HCT116 (cell line): ENCODE results near the gene STXBP5. TPM values are rescaled to one million over a fixed set of nuclear protein-coding genes. Genes with fewer than 3 reads are reported as not detected.

Experiments used
- ATAC-seq: fragments of 200-7000 bp; cut with Tn5 transposase; 2 replicates; pipeline ENCODE4 v1.9.1; 2020; ENCODE audit warnings: mild to moderate bottlenecking, moderate library complexity
- BruUV-seq: library from RNA; stranded (reverse); fragments of 400-500 nt; replicated peaks from 2 replicates; lab custom pipeline; 2021; lab: Mats Ljungman, UMichigan
- CTCF ChIA-PET: fragments of 300-600 bp; sonication (Branson Sonifier 250); formaldehyde crosslinking; loops from one replicate; lab custom pipeline; 2021; ENCODE audit warnings: antibody characterized with exemption; lab: Charles Lee
- POLR2A ChIA-PET: fragments of 300-600, 350-600 bp; sonication (Branson Sonifier 250); formaldehyde crosslinking; loops from one replicate; lab custom pipeline; 2021; ENCODE audit warnings: antibody characterized with exemption; lab: Charles Lee
- RAD21 ChIA-PET, 2 experiments: fragments of 300-600 bp; sonication (Branson Sonifier 250); formaldehyde crosslinking; loops; one replicate each; lab custom pipeline; 2023; ENCODE audit warnings: low total read pairs in 2 of 2; ENCODE audit not compliant: uncharacterized antibody in 2 of 2, unreplicated experiment in 2 of 2, low non-redundant PET in 1 of 2; lab: Charles Lee
- DNase-seq: peaks from one replicate; pipeline ENCODE4 v3.0.0-alpha.2; 2010; ENCODE audit warnings: low read depth, low spot score
- H2AFZ ChIP-seq: fragments of 200-600 bp; shearing (Covaris generic), sonication (generic); 2 replicates; pipeline ENCODE4 v1.6.1; 2017; ENCODE audit warnings: low read depth, mixed run types, mixed read lengths, antibody characterized with exemption, low read length; ENCODE audit not compliant: poor library complexity, severe bottlenecking
- H3K27ac ChIP-seq: 2 replicates; pipeline ENCODE4 v1.5.1; 2012; ENCODE audit warnings: low read depth, low read length
- H3K27me3 ChIP-seq: fragments of 200-600 bp; sonication (generic); 2 replicates; pipeline ENCODE4 v1.6.1; 2016; ENCODE audit warnings: mixed run types, low read length, mixed read lengths; ENCODE audit not compliant: insufficient read depth
- H3K36me3 ChIP-seq, 2 experiments: fragments of 200-500 bp in 1 of 2; fragments of 200-600 bp in 1 of 2; sonication (Bioruptor generic) in 1 of 2; sonication (generic) in 1 of 2; 2 replicates each; pipeline versions ENCODE4 v1.5.1 to v1.6.1; 2014 to 2016; ENCODE audit warnings: low read length in 2 of 2, inconsistent platforms in 1 of 2, mixed read lengths in 1 of 2, mixed run types in 1 of 2; ENCODE audit not compliant: insufficient read depth in 2 of 2, control insufficient read depth in 1 of 2
- H3K4me1 ChIP-seq, 2 experiments: fragments of 200-600 bp in 1 of 2; sonication (generic) in 1 of 2; 2 replicates each; pipeline versions ENCODE4 v1.5.1 to v1.6.1; 2012 to 2017; ENCODE audit warnings: low read length in 2 of 2, inconsistent platforms in 1 of 2, mild to moderate bottlenecking in 1 of 2, mixed read lengths in 1 of 2, mixed run types in 1 of 2, moderate library complexity in 1 of 2; ENCODE audit not compliant: insufficient read depth in 2 of 2, control insufficient read depth in 1 of 2
- H3K4me2 ChIP-seq: fragments of 200-600 bp; sonication (generic); 2 replicates; pipeline ENCODE4 v1.6.1; 2017; ENCODE audit warnings: mixed run types, low read length, mixed read lengths
- H3K4me3 ChIP-seq, 2 experiments: fragments of 200-600 bp in 1 of 2; sonication (generic) in 1 of 2; replicated peaks in 1 of 2; 2 replicates each; pipeline ENCODE4 v1.5.1; 2011 to 2016; ENCODE audit warnings: low read length in 2 of 2, control low read depth in 1 of 2, low read depth in 1 of 2, mild to moderate bottlenecking in 1 of 2, mixed read lengths in 1 of 2, mixed run types in 1 of 2
- H3K79me2 ChIP-seq: fragments of 200-600 bp; sonication (generic); 2 replicates; pipeline ENCODE4 v1.6.1; 2017; ENCODE audit warnings: mild to moderate bottlenecking, mixed run types, low read length, moderate library complexity, mixed read lengths; ENCODE audit not compliant: insufficient read depth
- H3K9ac ChIP-seq: fragments of 200-600 bp; sonication (generic); 2 replicates; pipeline ENCODE4 v1.6.1; 2016; ENCODE audit warnings: low read length, mixed read lengths
- H3K9me2 ChIP-seq: fragments of 200-600 bp; sonication (generic), shearing (Covaris generic); 2 replicates; pipeline ENCODE4 v1.6.1; 2017; ENCODE audit warnings: mixed run types, mild to moderate bottlenecking, moderate library complexity; ENCODE audit not compliant: insufficient read depth
- H3K9me3 ChIP-seq, 2 experiments: fragments of 200-500 bp in 1 of 2; fragments of 200-600 bp in 1 of 2; sonication (Bioruptor generic) in 1 of 2; sonication (generic) in 1 of 2; 2 replicates each; pipeline ENCODE4 v1.6.1; 2014 to 2017; ENCODE audit warnings: low read length in 2 of 2, mixed read lengths in 2 of 2, inconsistent platforms in 1 of 2, low read depth in 1 of 2, mild to moderate bottlenecking in 1 of 2, mixed run types in 1 of 2, moderate library complexity in 1 of 2; ENCODE audit not compliant: control insufficient read depth in 1 of 2, insufficient read depth in 1 of 2
- H4K20me1 ChIP-seq: fragments of 200-600 bp; sonication (generic), shearing (Covaris generic); 2 replicates; pipeline ENCODE4 v1.6.1; 2017; ENCODE audit warnings: mixed run types, mild to moderate bottlenecking, moderate library complexity; ENCODE audit not compliant: insufficient read depth
- CEBPB ChIP-seq: IDR thresholded peaks from 2 replicates; pipeline ENCODE4 v1.6.1; 2012; ENCODE audit warnings: low read depth
- EGR1 ChIP-seq: IDR thresholded peaks from 2 replicates; pipeline ENCODE4 v1.6.1; 2012; ENCODE audit warnings: low read depth
- ELF1 ChIP-seq: IDR thresholded peaks from 2 replicates; pipeline ENCODE4 v1.6.1; 2012; ENCODE audit warnings: low read depth, borderline replicate concordance
- EZH2phosphoT487 ChIP-seq: fragments of 200-600 bp; IDR thresholded peaks from 2 replicates; pipeline ENCODE4 v1.6.1; 2018; ENCODE audit warnings: antibody characterized with exemption, borderline replicate concordance
- POLR2A ChIP-seq: IDR thresholded peaks from 2 replicates; pipeline ENCODE4 v1.7.0; 2011; ENCODE audit warnings: borderline replicate concordance; ENCODE audit not compliant: insufficient read depth, insufficient read length; ENCODE audit errors: extremely low read depth
- POLR2AphosphoS5 ChIP-seq: IDR thresholded peaks from 2 replicates; pipeline ENCODE4 v1.6.1; 2011; ENCODE audit warnings: mild to moderate bottlenecking, low read depth, low read length, moderate library complexity
- SIN3A ChIP-seq: IDR thresholded peaks from 2 replicates; pipeline ENCODE4 v1.6.1; 2012; ENCODE audit warnings: low read depth
- SP1 ChIP-seq: IDR thresholded peaks from 2 replicates; pipeline ENCODE4 v1.6.1; 2012; ENCODE audit warnings: low read depth
- TCF7L2 ChIP-seq: IDR thresholded peaks from 2 replicates; pipeline ENCODE4 v1.7.0; 2011; ENCODE audit warnings: borderline replicate concordance, inconsistent platforms; ENCODE audit not compliant: insufficient read depth, insufficient read length; ENCODE audit errors: extremely low read depth
- YY1 ChIP-seq: IDR thresholded peaks from 2 replicates; pipeline ENCODE4 v1.6.1; 2011; ENCODE audit warnings: low read length, low read depth, moderate library complexity, mild to moderate bottlenecking; ENCODE audit not compliant: insufficient replicate concordance; ENCODE audit errors: extremely low read depth
- intact Hi-C: fragments of 100-400 bp; cut with micrococcal nuclease; formaldehyde crosslinking; loops from 2 replicates; pipeline ENCODE4 v1.10.0; 2022
- total RNA-seq: library from RNA; stranded (reverse); gene quantifications from one replicate; pipeline ENCODE4 v1.2.1, GENCODE V29; 2021; ENCODE audit not compliant: unreplicated experiment
- TF ChIP-seq, protein P1 (sequence below): IDR thresholded peaks from 2 replicates; pipeline ENCODE4 v1.6.1; 2012
- TF ChIP-seq, protein P2 (sequence below): IDR thresholded peaks from 2 replicates; pipeline ENCODE4 v1.6.1; 2011; ENCODE audit warnings: mild to moderate bottlenecking, low read length, moderate library complexity; ENCODE audit not compliant: insufficient replicate concordance; ENCODE audit errors: extremely low read depth

Gene STXBP5
- total RNA-seq, 1 experiment from 2014 or later = 12.6 TPM

DNA sequence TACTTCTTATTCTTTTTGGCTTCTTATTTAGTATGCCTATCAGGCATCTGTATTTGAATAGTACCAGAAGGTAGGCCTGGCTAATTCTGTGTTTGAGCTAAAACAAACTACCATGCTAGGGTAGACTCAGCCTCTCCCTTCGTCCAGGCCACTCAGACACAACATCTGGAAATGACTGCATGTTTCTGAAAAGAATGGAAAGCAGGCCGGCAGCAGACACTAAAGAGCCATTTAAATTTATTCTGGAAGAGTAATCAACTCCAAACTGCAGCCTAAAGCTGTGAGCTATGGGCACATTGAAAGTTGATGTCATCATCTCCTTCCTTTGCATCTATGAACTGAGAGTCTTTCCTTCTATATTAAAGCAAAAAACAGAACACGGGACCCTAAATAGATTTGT, 233.4 kb downstream of the STXBP5 start:
- Histone ChIP-seq H3K27ac (no peak overlapping the region), H3K9ac (no peak overlapping the region), H3K27me3 (no peaks in the 10 kb centered on the region), H3K9me2 (no peaks in the 10 kb centered on the region)
- no peak for DNase-seq
- no peak for TF ChIP-seq POLR2AphosphoS5
- no peak for TF ChIP-seq EZH2phosphoT487
- no peak for TF ChIP-seq SP1
- no peak for TF ChIP-seq TCF7L2
- TF ChIP-seq, protein P1, sequence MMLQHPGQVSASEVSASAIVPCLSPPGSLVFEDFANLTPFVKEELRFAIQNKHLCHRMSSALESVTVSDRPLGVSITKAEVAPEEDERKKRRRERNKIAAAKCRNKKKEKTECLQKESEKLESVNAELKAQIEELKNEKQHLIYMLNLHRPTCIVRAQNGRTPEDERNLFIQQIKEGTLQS = no peak
- TF ChIP-seq EGR1 = no peak
- no peak for TF ChIP-seq YY1
- no peak for TF ChIP-seq ELF1
- TF ChIP-seq POLR2A = no peak
- TF ChIP-seq, protein P2, sequence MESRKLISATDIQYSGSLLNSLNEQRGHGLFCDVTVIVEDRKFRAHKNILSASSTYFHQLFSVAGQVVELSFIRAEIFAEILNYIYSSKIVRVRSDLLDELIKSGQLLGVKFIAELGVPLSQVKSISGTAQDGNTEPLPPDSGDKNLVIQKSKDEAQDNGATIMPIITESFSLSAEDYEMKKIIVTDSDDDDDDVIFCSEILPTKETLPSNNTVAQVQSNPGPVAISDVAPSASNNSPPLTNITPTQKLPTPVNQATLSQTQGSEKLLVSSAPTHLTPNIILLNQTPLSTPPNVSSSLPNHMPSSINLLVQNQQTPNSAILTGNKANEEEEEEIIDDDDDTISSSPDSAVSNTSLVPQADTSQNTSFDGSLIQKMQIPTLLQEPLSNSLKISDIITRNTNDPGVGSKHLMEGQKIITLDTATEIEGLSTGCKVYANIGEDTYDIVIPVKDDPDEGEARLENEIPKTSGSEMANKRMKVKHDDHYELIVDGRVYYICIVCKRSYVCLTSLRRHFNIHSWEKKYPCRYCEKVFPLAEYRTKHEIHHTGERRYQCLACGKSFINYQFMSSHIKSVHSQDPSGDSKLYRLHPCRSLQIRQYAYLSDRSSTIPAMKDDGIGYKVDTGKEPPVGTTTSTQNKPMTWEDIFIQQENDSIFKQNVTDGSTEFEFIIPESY = no peak
- TF ChIP-seq CEBPB = no peak
- no peak for TF ChIP-seq SIN3A
- TF ChIP-seq, all 23 proteins: peak for 0
- BruUV-seq = no TSS peak
- ChIA-PET CTCF (no interaction called here), RAD21 (no interaction called here), POLR2A (no interaction called here)
- ATAC-seq = no peak
- H3K4me2 ChIP-seq = no peak overlapping the region
- H3K4me3 ChIP-seq = no peak overlapping the region
- no peaks in the 10 kb centered on the region for H3K79me2 ChIP-seq
- no peaks in the 10 kb centered on the region for H3K4me1 ChIP-seq
- H4K20me1 ChIP-seq = no peaks in the 10 kb centered on the region
- intact Hi-C loops = no loop called here
- H3K36me3 ChIP-seq = no peaks in the 10 kb centered on the region
- H3K9me3 ChIP-seq = no peaks in the 10 kb centered on the region
- H2AFZ ChIP-seq = no peak overlapping the region
